ENCODE measurements around the gene KLK14. TPM values are rescaled to one million over a fixed set of nuclear protein-coding genes. Genes with fewer than 3 reads are reported as not detected.

Gene KLK14
- total RNA-seq, 1 experiment from 2014 or later, result 0.26 TPM

DNA sequence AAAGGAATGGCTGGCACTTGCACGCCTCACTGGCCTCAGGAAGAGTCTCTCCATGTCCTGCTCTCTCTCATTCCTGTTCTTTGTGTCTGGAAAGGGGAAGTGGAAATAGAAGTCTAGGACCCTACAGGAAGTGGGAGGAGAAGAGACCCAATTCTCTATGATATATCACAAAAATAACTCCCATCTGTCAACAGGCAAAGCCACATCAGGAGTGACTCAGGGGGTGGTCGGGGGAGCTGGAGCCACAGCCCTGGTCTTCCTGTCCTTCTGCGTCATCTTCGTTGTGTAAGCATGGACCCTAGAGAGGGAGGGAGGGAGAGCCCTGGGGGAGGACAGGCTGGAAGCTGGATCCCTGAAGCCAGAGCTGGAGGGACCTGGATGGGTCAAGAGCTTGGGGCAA is 45.1 kb upstream of the KLK14 start:
- Mint-ChIP-seq H3K27ac (no peak overlapping the region), H3K36me3 (ENCODE audit: insufficient read depth in 1 of 3, low read depth in 3 of 3) (no peaks in the 10 kb centered on the region), H3K4me1 (peaks cover 0 to 3% of the 10 kb centered on the region in 2 experiments; a peak in 1 of 4 replicates), H3K4me3 (no peak overlapping the region; a peak in 1 of 5 replicates), H3K27me3 (ENCODE audit: low read depth) (peaks cover 37% of the 10 kb centered on the region), H3K9me3 (no peaks in the 10 kb centered on the region)
- no peak overlapping the region for H3K4me2 ChIP-seq (ENCODE audit: insufficient read depth, insufficient read length, low read length)
- no peak overlapping the region for H2BK12ac ChIP-seq (ENCODE audit: insufficient read length, low read depth, low read length)
- no CpG with 5 or more reads among the region's 4 CpGs for WGBS (ENCODE audit: extremely low coverage, insufficient read length, low lambda C conversion rate)
- H4K5ac ChIP-seq (ENCODE audit: insufficient read length, low read depth, low read length), result no peak overlapping the region
- no peaks in the 10 kb centered on the region for H3K79me2 ChIP-seq (ENCODE audit: insufficient read depth, low read length)
- H3K18ac ChIP-seq (ENCODE audit: insufficient read length, low read depth, low read length), result no peak overlapping the region
- H2BK5ac ChIP-seq (ENCODE audit: insufficient read length, low read length), result no peak overlapping the region
- no peaks in the 10 kb centered on the region for H3K4me1 ChIP-seq (ENCODE audit: insufficient read depth, low read length)
- H3K27ac ChIP-seq (ENCODE audit: insufficient read length, low read depth, low read length), result no peak overlapping the region
- no peak overlapping the region for H2BK120ac ChIP-seq (ENCODE audit: low read depth, low read length, poor library complexity, severe bottlenecking)
- H3K4ac ChIP-seq (ENCODE audit: low read depth, low read length), result no peak overlapping the region
- no peak overlapping the region for H4K91ac ChIP-seq (ENCODE audit: insufficient read length, low read depth, low read length)
- no peaks in the 10 kb centered on the region for H4K20me1 ChIP-seq (ENCODE audit: control insufficient read depth, insufficient read depth, insufficient read length)
- H2AFZ ChIP-seq (ENCODE audit: low read length), result no peak overlapping the region
- TF ChIP-seq, protein P1, sequence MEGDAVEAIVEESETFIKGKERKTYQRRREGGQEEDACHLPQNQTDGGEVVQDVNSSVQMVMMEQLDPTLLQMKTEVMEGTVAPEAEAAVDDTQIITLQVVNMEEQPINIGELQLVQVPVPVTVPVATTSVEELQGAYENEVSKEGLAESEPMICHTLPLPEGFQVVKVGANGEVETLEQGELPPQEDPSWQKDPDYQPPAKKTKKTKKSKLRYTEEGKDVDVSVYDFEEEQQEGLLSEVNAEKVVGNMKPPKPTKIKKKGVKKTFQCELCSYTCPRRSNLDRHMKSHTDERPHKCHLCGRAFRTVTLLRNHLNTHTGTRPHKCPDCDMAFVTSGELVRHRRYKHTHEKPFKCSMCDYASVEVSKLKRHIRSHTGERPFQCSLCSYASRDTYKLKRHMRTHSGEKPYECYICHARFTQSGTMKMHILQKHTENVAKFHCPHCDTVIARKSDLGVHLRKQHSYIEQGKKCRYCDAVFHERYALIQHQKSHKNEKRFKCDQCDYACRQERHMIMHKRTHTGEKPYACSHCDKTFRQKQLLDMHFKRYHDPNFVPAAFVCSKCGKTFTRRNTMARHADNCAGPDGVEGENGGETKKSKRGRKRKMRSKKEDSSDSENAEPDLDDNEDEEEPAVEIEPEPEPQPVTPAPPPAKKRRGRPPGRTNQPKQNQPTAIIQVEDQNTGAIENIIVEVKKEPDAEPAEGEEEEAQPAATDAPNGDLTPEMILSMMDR (conservative IDR thresholded peaks at IDR 0.05), result no peak
- no peak overlapping the region for H3K23ac ChIP-seq (ENCODE audit: insufficient read length, low read depth, low read length)
- DNase-seq, result no peak
- no peak overlapping the region for H3K56ac ChIP-seq (ENCODE audit: insufficient read length, low read depth, low read length)
- H3K9me3 ChIP-seq (ENCODE audit: control insufficient read depth, low read depth, low read length), result no peaks in the 10 kb centered on the region
- H3K23me2 ChIP-seq (ENCODE audit: insufficient read length, low read depth, low read length, poor library complexity, severe bottlenecking), result no peaks in the 10 kb centered on the region
- no peak overlapping the region for H4K8ac ChIP-seq (replicated peaks; ENCODE audit: insufficient read length, low read depth, low read length)
- H3K79me1 ChIP-seq (ENCODE audit: insufficient read depth, low read depth, low read length, poor library complexity, severe bottlenecking), result no peaks in the 10 kb centered on the region
- no peak overlapping the region for H3K9ac ChIP-seq (ENCODE audit: extremely low read depth, insufficient read length, low read length)
- H3K27me3 ChIP-seq (ENCODE audit: insufficient read depth, low read length), result no peaks in the 10 kb centered on the region
- no peak overlapping the region for H2BK15ac ChIP-seq (ENCODE audit: low read depth, low read length)
- no peak overlapping the region for H2AK5ac ChIP-seq (ENCODE audit: insufficient read length, low read length)
- H3T11ph ChIP-seq (ENCODE audit: low read length), result no peak overlapping the region
- H2BK20ac ChIP-seq (ENCODE audit: low read depth, low read length, poor library complexity, severe bottlenecking), result no peak overlapping the region
- H3K14ac ChIP-seq (ENCODE audit: insufficient read depth, low read length), result no peak overlapping the region

All from H9 (cell line).